Measurements from ENCODE around the gene KIAA1217. TPM values are rescaled to one million over a fixed set of nuclear protein-coding genes. Genes with fewer than 3 reads are reported as not detected.
A peak's percentile ranks its signal among the peaks of the same experiment; 100 is the strongest.

KIAA1217 gene
- total RNA-seq, 4 donors from 2014 or later: 10.1 to 15.9 (median 12.5) TPM

DNA sequence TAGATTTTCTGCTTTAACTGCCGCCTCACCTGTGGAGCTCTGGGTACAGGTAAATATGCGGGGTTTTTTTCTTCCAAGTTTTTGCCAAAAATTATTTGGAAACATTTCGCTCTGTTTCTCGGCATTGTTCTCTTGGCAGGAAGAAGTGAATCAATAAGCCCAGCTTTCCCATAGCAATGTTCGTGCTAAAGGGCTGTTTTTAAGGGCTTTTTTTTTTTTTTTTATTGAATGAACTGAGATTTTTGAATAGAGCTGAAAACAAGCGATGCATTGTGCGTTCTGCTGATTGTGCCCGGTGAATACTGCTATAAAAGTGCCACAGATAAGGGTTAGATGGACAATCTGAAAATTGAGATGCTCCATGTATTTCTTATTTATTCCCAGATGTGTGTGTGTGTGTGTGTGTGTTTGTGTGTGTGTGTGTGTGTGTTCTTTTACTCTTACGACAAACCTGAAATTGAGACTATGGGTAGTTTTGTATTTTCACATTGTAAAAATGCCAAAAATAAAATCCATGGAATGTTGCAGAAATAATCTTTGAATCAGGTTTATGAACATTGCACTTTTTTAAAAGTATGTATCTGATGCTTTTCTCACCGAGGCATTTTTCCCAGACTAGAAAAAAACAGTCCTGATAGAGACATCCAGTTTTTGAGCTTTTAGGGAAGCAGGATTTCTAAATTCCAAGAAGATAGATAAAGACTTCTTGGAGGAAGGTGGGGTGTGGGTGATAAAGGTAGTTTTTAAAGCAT lies 30.5 kb downstream of the KIAA1217 start:
- Histone ChIP-seq H3K9me3 (no peaks in the 10 kb centered on the region), H3K4me1 (peaks cover 5 to 17% (median 13%) of the 10 kb centered on the region in 4 donors), H3K4me3 (peak overlapping the region in 3 of 4 donors; percentile 4 to 27 (median 15)), H3K36me3 (no peaks in the 10 kb centered on the region), H3K27me3 (no peaks in the 10 kb centered on the region), H3K27ac (replicated peaks in 1 of 4) (peak overlapping the region in 1 of 4 donors; percentile 15)
- TF ChIP-seq EP300 (IDR thresholded peaks at IDR 0.05) (no peak), POLR2AphosphoS5 (IDR thresholded peaks at IDR 0.05) (no peak), POLR2A (IDR thresholded peaks at IDR 0.05; ENCODE audit: low read depth) (no peak)
- TF ChIP-seq, protein P1, sequence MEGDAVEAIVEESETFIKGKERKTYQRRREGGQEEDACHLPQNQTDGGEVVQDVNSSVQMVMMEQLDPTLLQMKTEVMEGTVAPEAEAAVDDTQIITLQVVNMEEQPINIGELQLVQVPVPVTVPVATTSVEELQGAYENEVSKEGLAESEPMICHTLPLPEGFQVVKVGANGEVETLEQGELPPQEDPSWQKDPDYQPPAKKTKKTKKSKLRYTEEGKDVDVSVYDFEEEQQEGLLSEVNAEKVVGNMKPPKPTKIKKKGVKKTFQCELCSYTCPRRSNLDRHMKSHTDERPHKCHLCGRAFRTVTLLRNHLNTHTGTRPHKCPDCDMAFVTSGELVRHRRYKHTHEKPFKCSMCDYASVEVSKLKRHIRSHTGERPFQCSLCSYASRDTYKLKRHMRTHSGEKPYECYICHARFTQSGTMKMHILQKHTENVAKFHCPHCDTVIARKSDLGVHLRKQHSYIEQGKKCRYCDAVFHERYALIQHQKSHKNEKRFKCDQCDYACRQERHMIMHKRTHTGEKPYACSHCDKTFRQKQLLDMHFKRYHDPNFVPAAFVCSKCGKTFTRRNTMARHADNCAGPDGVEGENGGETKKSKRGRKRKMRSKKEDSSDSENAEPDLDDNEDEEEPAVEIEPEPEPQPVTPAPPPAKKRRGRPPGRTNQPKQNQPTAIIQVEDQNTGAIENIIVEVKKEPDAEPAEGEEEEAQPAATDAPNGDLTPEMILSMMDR (IDR thresholded peaks at IDR 0.05): no peak
- no peak for DNase-seq (ENCODE audit: extremely low spot score)
- 82% methylated on average over 10 of the region's 10 CpGs for WGBS
- intact Hi-C loops (cut with DNase I): no loop called here

DNA sequence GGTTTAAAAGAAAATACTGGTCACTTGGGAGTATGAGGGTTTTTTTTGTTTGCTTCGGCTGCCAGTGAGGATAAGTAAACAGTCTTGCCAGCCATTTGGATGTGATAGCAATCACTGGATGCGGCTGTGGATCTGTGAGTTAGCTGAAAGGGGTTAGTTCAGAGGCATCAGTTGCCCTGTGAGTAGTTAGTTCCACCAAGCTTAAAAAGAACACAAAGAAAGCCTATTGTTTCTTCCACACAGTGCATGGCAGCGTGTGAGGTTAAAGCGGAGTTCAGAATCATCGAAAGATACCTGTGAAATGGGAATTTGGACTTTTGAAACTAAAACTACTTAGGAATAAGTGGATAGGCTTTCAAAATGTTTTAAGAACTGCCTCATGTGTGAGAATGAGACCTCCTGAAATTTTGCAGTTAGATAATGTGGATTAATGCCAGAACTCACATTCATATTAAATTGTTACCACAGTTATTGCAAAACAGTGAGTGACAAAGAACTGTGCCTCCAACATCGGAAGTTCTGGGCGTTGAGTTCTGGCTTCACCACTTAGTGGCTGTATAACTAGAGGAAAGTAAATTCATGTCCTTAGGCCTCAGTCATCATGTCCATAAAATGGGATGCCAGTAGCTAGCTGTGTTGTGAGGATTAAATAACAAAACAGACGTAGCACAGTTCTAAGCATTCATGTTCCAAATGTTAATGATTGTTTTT lies 31.3 kb downstream of the KIAA1217 start:
- Histone ChIP-seq H3K4me3 (no peak overlapping the region), H3K36me3 (no peaks in the 10 kb centered on the region), H3K27me3 (no peaks in the 10 kb centered on the region), H3K27ac (replicated peaks in 1 of 4) (peak overlapping the region in 1 of 4 donors; percentile 15), H3K9me3 (no peaks in the 10 kb centered on the region), H3K4me1 (peaks cover 5 to 17% (median 13%) of the 10 kb centered on the region in 4 donors)
- no peak for DNase-seq (ENCODE audit: extremely low spot score)
- no peak for TF ChIP-seq POLR2A (IDR thresholded peaks at IDR 0.05; ENCODE audit: low read depth)
- TF ChIP-seq, protein P1 (IDR thresholded peaks at IDR 0.05): no peak
- 72% methylated on average over 8 of the region's 8 CpGs for WGBS
- intact Hi-C loops (cut with DNase I): no loop called here

DNA sequence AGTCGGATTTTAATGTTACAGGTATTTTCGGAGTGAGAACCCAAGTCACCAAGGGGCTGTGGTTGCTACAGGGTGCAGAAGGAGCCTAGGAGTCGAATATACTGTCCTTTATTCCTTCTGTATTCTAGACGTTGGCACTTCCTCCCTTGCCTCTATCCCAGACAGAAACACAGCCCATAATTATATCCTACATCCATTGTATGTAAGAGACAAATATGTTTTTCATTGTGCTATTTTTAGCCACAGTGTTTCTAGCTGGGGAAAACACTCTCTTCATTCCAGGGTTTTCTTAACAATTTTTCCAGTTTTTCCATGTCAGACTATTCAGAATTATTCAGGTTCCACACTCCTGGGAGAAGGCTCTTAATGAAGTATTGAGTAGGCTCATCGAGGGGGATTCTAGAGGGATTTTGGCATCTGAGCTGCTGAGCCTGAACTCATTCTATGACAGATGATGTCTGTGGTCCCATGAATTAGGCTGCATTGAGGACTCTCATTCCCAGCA lies 32.6 kb downstream of the KIAA1217 start:
- no peak overlapping the region for H3K27ac ChIP-seq (replicated peaks in 1 of 4)
- H3K36me3 ChIP-seq: no peaks in the 10 kb centered on the region
- H3K4me1 ChIP-seq: peaks cover 5 to 17% (median 13%) of the 10 kb centered on the region in 4 donors
- intact Hi-C loops (cut with DNase I): no loop called here
- H3K4me3 ChIP-seq: no peak overlapping the region
- no peak for DNase-seq (ENCODE audit: extremely low spot score)
- WGBS: 44% methylated on average over 5 of the region's 5 CpGs
- no peaks in the 10 kb centered on the region for H3K27me3 ChIP-seq
- H3K9me3 ChIP-seq: no peaks in the 10 kb centered on the region
- TF ChIP-seq POLR2A (IDR thresholded peaks at IDR 0.05; ENCODE audit: low read depth) (no peak), EP300 (IDR thresholded peaks at IDR 0.05) (no peak), POLR2AphosphoS5 (IDR thresholded peaks at IDR 0.05) (no peak)
- TF ChIP-seq, protein P1 (IDR thresholded peaks at IDR 0.05): no peak

DNA sequence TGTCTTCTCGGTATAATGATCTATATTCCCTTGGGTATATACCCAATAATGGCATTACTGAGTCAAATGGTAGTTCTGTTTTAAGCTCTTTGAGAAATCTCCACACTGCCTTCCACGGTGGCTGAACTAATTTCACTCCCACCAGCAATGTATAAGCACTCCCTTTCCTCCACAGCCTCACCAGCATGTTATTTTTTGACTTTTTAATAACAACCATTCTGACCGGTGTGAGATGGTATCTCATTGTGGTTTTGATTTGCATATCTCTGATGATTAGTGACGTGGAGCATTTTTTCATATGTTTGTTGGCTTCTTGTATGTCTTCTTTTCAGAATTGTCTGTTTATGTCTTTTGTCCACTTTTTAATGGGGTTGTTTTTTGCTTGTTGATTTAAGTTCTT lies 33.6 kb downstream of the KIAA1217 start:
- 85% methylated on average over 4 of the region's 4 CpGs for WGBS

More for the DNA sequence above, 33.6 kb downstream of the KIAA1217 start:
- Histone ChIP-seq H3K4me3 (no peak overlapping the region), H3K27me3 (no peaks in the 10 kb centered on the region), H3K36me3 (no peaks in the 10 kb centered on the region), H3K4me1 (peaks cover 5 to 17% (median 13%) of the 10 kb centered on the region in 4 donors), H3K27ac (replicated peaks in 1 of 4) (no peak overlapping the region), H3K9me3 (no peaks in the 10 kb centered on the region)
- TF ChIP-seq, protein P1 (IDR thresholded peaks at IDR 0.05): no peak
- TF ChIP-seq POLR2A (IDR thresholded peaks at IDR 0.05; ENCODE audit: low read depth): no peak
- TF ChIP-seq EP300 (IDR thresholded peaks at IDR 0.05): no peak
- TF ChIP-seq POLR2AphosphoS5 (IDR thresholded peaks at IDR 0.05): no peak
- intact Hi-C loops (cut with DNase I): no loop called here
- no peak for DNase-seq (ENCODE audit: extremely low spot score)

All from esophagus muscularis mucosa (tissue), 4 donors.